H9 (cell line): ENCODE results near the gene SETD1A. TPM values are rescaled to one million over a fixed set of nuclear protein-coding genes. Genes with fewer than 3 reads are reported as not detected.

ENCODE experiments used
- DNase-seq: peaks from one replicate; pipeline ENCODE4 v3.0.0-alpha.2; 2017
- H2AFZ ChIP-seq: one replicate; pipeline ENCODE4 v1.6.1; 2013; ENCODE audit warnings: mild to moderate bottlenecking, low read length, control low read depth, moderate library complexity
- H2AK5ac ChIP-seq: 2 replicates; pipeline ENCODE4 v1.6.1; 2013; ENCODE audit warnings: low read length, control low read depth, mixed read lengths; ENCODE audit not compliant: insufficient read length
- H2BK120ac ChIP-seq: one replicate; pipeline ENCODE4 v1.6.1; 2013; ENCODE audit warnings: low read depth, mild to moderate bottlenecking, low read length, control low read depth, inconsistent platforms; ENCODE audit not compliant: poor library complexity, severe bottlenecking
- H2BK12ac ChIP-seq: 2 replicates; pipeline ENCODE4 v1.6.1; 2013; ENCODE audit warnings: low read length, control low read depth, mixed read lengths, low read depth; ENCODE audit not compliant: insufficient read length
- H2BK15ac ChIP-seq: 2 replicates; pipeline ENCODE4 v1.6.1; 2013; ENCODE audit warnings: low read depth, low read length, control low read depth
- H2BK20ac ChIP-seq: one replicate; pipeline ENCODE4 v1.6.1; 2013; ENCODE audit warnings: low read depth, mild to moderate bottlenecking, low read length, control low read depth, inconsistent platforms; ENCODE audit not compliant: poor library complexity, severe bottlenecking
- H2BK5ac ChIP-seq: 2 replicates; pipeline ENCODE4 v1.6.1; 2013; ENCODE audit warnings: low read length, control low read depth, mixed read lengths; ENCODE audit not compliant: insufficient read length
- H3K14ac ChIP-seq: 2 replicates; pipeline ENCODE4 v1.6.1; 2013; ENCODE audit warnings: low read length, control low read depth; ENCODE audit not compliant: insufficient read depth
- H3K18ac ChIP-seq: 2 replicates; pipeline ENCODE4 v1.6.1; 2013; ENCODE audit warnings: low read depth, mild to moderate bottlenecking, mixed read lengths, low read length, control low read depth; ENCODE audit not compliant: insufficient read length
- H3K23ac ChIP-seq: 2 replicates; pipeline ENCODE4 v1.6.1; 2013; ENCODE audit warnings: low read length, control low read depth, mixed read lengths, low read depth; ENCODE audit not compliant: insufficient read length
- H3K23me2 ChIP-seq: 2 replicates; pipeline ENCODE4 v1.6.1; 2013; ENCODE audit warnings: low read depth, mild to moderate bottlenecking, mixed read lengths, low read length, control low read depth; ENCODE audit not compliant: insufficient read length, poor library complexity, severe bottlenecking
- H3K27ac ChIP-seq: 2 replicates; pipeline ENCODE4 v1.5.1; 2013; ENCODE audit warnings: low read length, control low read depth, mixed read lengths, low read depth; ENCODE audit not compliant: insufficient read length
- H3K27me3 ChIP-seq: 2 replicates; pipeline ENCODE4 v1.6.1; 2013; ENCODE audit warnings: low read length, control low read depth, inconsistent platforms; ENCODE audit not compliant: insufficient read depth
- H3K4ac ChIP-seq: 2 replicates; pipeline ENCODE4 v1.6.1; 2013; ENCODE audit warnings: low read depth, mild to moderate bottlenecking, control low read depth, inconsistent platforms, low read length, moderate library complexity
- H3K4me1 ChIP-seq: 2 replicates; pipeline ENCODE4 v1.6.1; 2013; ENCODE audit warnings: low read length, control low read depth, inconsistent platforms; ENCODE audit not compliant: insufficient read depth
- H3K4me2 ChIP-seq: 2 replicates; pipeline ENCODE4 v1.6.1; 2013; ENCODE audit warnings: low read length, control low read depth, mixed read lengths; ENCODE audit not compliant: insufficient read length, insufficient read depth
- H3K56ac ChIP-seq: 2 replicates; pipeline ENCODE4 v1.6.1; 2013; ENCODE audit warnings: low read depth, mild to moderate bottlenecking, mixed read lengths, low read length, control low read depth; ENCODE audit not compliant: insufficient read length
- H3K79me1 ChIP-seq: 2 replicates; pipeline ENCODE4 v1.6.1; 2013; ENCODE audit warnings: low read depth, mild to moderate bottlenecking, moderate library complexity, low read length, control low read depth, inconsistent platforms; ENCODE audit not compliant: insufficient read depth, poor library complexity, severe bottlenecking
- H3K79me2 ChIP-seq: 2 replicates; pipeline ENCODE4 v1.6.1; 2013; ENCODE audit warnings: low read length, control low read depth, inconsistent platforms; ENCODE audit not compliant: insufficient read depth
- H3K9ac ChIP-seq: 2 replicates; pipeline ENCODE4 v1.6.1; 2013; ENCODE audit warnings: low read length, control low read depth, mixed read lengths; ENCODE audit not compliant: insufficient read length; ENCODE audit errors: extremely low read depth
- H3K9me3 ChIP-seq: one replicate; pipeline ENCODE4 v1.6.1; 2013; ENCODE audit warnings: low read depth, low read length, inconsistent platforms; ENCODE audit not compliant: control insufficient read depth
- H3T11ph ChIP-seq: one replicate; pipeline ENCODE4 v1.6.1; 2013; ENCODE audit warnings: mild to moderate bottlenecking, low read length, control low read depth, inconsistent platforms
- H4K20me1 ChIP-seq: one replicate; pipeline ENCODE4 v1.6.1; 2013; ENCODE audit not compliant: control insufficient read depth, insufficient read length, insufficient read depth
- H4K5ac ChIP-seq: 2 replicates; pipeline ENCODE4 v1.6.1; 2013; ENCODE audit warnings: low read depth, mild to moderate bottlenecking, mixed read lengths, low read length, control low read depth; ENCODE audit not compliant: insufficient read length
- H4K8ac ChIP-seq: replicated peaks from 2 replicates; pipeline ENCODE4 v1.6.1; 2013; ENCODE audit warnings: low read length, control low read depth, mixed read lengths, low read depth; ENCODE audit not compliant: insufficient read length
- H4K91ac ChIP-seq: 2 replicates; pipeline ENCODE4 v1.6.1; 2013; ENCODE audit warnings: low read depth, mild to moderate bottlenecking, moderate library complexity, mixed read lengths, low read length, control low read depth; ENCODE audit not compliant: insufficient read length
- H3K27ac Mint-ChIP-seq, 3 experiments: 2 replicates in 2 of 3; 3 replicates in 1 of 3; pipeline ENCODE4 v1.8.0; 2020 to 2021; ENCODE audit warnings: mixed read lengths in 3 of 3, mild to moderate bottlenecking in 1 of 3, moderate library complexity in 1 of 3
- H3K27me3 Mint-ChIP-seq: 2 replicates; pipeline ENCODE4 v1.8.0; 2021; ENCODE audit warnings: low read depth, mild to moderate bottlenecking, moderate library complexity, mixed read lengths
- H3K36me3 Mint-ChIP-seq, 3 experiments: 2 replicates in 2 of 3; 3 replicates in 1 of 3; pipeline ENCODE4 v1.8.0; 2020 to 2021; ENCODE audit warnings: low read depth in 3 of 3, mixed read lengths in 3 of 3; ENCODE audit not compliant: insufficient read depth in 1 of 3
- H3K4me1 Mint-ChIP-seq, 2 experiments: 2 replicates each; pipeline ENCODE4 v1.8.0; 2020; ENCODE audit warnings: mixed read lengths in 2 of 2
- H3K4me3 Mint-ChIP-seq, 2 experiments: 2 replicates in 1 of 2; 3 replicates in 1 of 2; pipeline ENCODE4 v1.8.0; 2020 to 2021; ENCODE audit warnings: mild to moderate bottlenecking in 2 of 2, mixed read lengths in 2 of 2, moderate library complexity in 1 of 2
- H3K9me3 Mint-ChIP-seq, 2 experiments: 2 replicates in 1 of 2; 3 replicates in 1 of 2; pipeline ENCODE4 v1.8.0; 2020; ENCODE audit warnings: mild to moderate bottlenecking in 2 of 2, mixed read lengths in 2 of 2, moderate library complexity in 1 of 2
- CTCF ChIP-seq: fragments of 200-600 bp; sonication (generic); conservative IDR thresholded peaks from 3 replicates; pipeline ENCODE4 v1.8.0; 2021; ENCODE audit warnings: antibody characterized with exemption, mild to moderate bottlenecking
- WGBS: extraction: QIAGEN DNeasy Blood & Tissue Kit; methylation state at CpG from one replicate; pipeline ENCODE4 v1.1.7; 2013; ENCODE audit warnings: missing lambda C conversion rate, low lambda C conversion rate, mixed read lengths; ENCODE audit not compliant: insufficient read length; ENCODE audit errors: extremely low coverage; 5-methylcytosine and 5-hydroxymethylcytosine counted together
- total RNA-seq: library from RNA; stranded (reverse); gene quantifications from 2 replicates; pipeline ENCODE4 v1.2.1, GENCODE V29; 2021

The SETD1A gene
- total RNA-seq, 1 experiment from 2014 or later, result 36.9 TPM

- H3K4me1 Mint-ChIP-seq, result peaks cover 24 to 38% of the 10 kb centered on the region in 2 experiments
- Histone ChIP-seq H3K4me2 (no peak overlapping the region), H2BK5ac (no peak overlapping the region), H4K5ac (no peak overlapping the region), H3K79me2 (no peaks in the 10 kb centered on the region; the same call in 1 of the 2 replicates), H2BK15ac (no peak overlapping the region), H3K27me3 (no peaks in the 10 kb centered on the region), H3K4ac (no peak overlapping the region), H4K8ac (no peak overlapping the region), H3K23ac (no peak overlapping the region), H3K23me2 (peaks cover under 1% of the 10 kb centered on the region), H3T11ph (no peak overlapping the region), H2BK120ac (no peak overlapping the region), H4K91ac (no peak overlapping the region), H3K14ac (no peak overlapping the region), H3K56ac (no peak overlapping the region), H2AK5ac (no peak overlapping the region), H3K9ac (no peak overlapping the region), H3K9me3 (no peaks in the 10 kb centered on the region), H3K18ac (no peak overlapping the region), H3K27ac (no peak overlapping the region), H2BK20ac (no peak overlapping the region), H4K20me1 (no peaks in the 10 kb centered on the region), H3K4me1 (peaks cover 3% of the 10 kb centered on the region; the same call in 1 of the 2 replicates), H3K79me1 (no peaks in the 10 kb centered on the region), H2AFZ (no peak overlapping the region), H2BK12ac (no peak overlapping the region)
- no peak overlapping the region for H3K4me3 Mint-ChIP-seq
- H3K27me3 Mint-ChIP-seq, result no peaks in the 10 kb centered on the region; the same call in 1 of the 2 replicates
- H3K9me3 Mint-ChIP-seq, result no peaks in the 10 kb centered on the region; a peak in 1 of 5 replicates
- no peak overlapping the region for H3K27ac Mint-ChIP-seq
- DNase-seq, result no peak
- H3K36me3 Mint-ChIP-seq, result 0 out of 7 replicates have a peak, but pooled peaks cover 0 to 3% (median 0%) of the 10 kb centered on the region in 3 experiments
- no CpG with 5 or more reads among the region's 2 CpGs for WGBS
- no peak for TF ChIP-seq CTCF
Measured at GRCh38 chr16:31004658-31005057, 47.1 kb downstream of the SETD1A start.
